Activated CD4-positive, alpha-beta T cell treated with anti-CD3 and anti-CD28 coated beads for 24 hours (primary cell): ENCODE measurements around the gene TRAF3.
"Not testable (repeated sequence)": the region's sequence is repeated elsewhere in the genome, so short reads cannot be mapped to it uniquely, and the experiment has no call there.

Experiments used
- DNase-seq, 2 donors: peaks; one replicate each; pipeline ENCODE4 v3.0.0-alpha.2; 2020; ENCODE audit warnings: low read depth in 2 of 2

TRAF3 gene

GRCh38 chr14:102923925-102924486 is 146.8 kb downstream of the TRAF3 start:
- DNase-seq = no peak

GRCh38 chr14:102924632-102925588 is 147.7 kb downstream of the TRAF3 start:
- DNase-seq = no peak

- no peak for DNase-seq
Observed at GRCh38 chr14:102925646-102926045, 148.4 kb downstream of the TRAF3 start.

- DNase-seq = no peak
Observed at GRCh38 chr14:102926104-102926503, 148.9 kb downstream of the TRAF3 start.

GRCh38 chr14:102926840-102927239 is 149.6 kb downstream of the TRAF3 start:
- not testable (repeated sequence) for DNase-seq

- no peak for DNase-seq
Observed at GRCh38 chr14:102927346-102927877, 150.2 kb downstream of the TRAF3 start.

- DNase-seq = no peak
Observed at GRCh38 chr14:102927878-102928411, 150.7 kb downstream of the TRAF3 start.

GRCh38 chr14:102928412-102929240 is 151.4 kb downstream of the TRAF3 start:
- peak; percentile 46 to 49 for DNase-seq

- no peak for DNase-seq
Observed at GRCh38 chr14:102929241-102930137, 152.2 kb downstream of the TRAF3 start.

- no peak for DNase-seq
Observed at GRCh38 chr14:102930138-102930752, 153.0 kb downstream of the TRAF3 start.

- no peak for DNase-seq
Observed at GRCh38 chr14:102930753-102931579, 153.7 kb downstream of the TRAF3 start.

- DNase-seq = no peak
Observed at GRCh38 chr14:102931580-102932285, 154.5 kb downstream of the TRAF3 start.

GRCh38 chr14:102932484-102933248 is 155.4 kb downstream of the TRAF3 start:
- no peak for DNase-seq

- no peak for DNase-seq
Observed at GRCh38 chr14:102933618-102934231, 156.5 kb downstream of the TRAF3 start.

- DNase-seq = no peak
Observed at GRCh38 chr14:102935756-102936155, 158.5 kb downstream of the TRAF3 start.

- DNase-seq = no peak
Observed at GRCh38 chr14:102937331-102938175, 160.3 kb downstream of the TRAF3 start.
